Cerebellar nuclear complex (tissue), 1 donor: ENCODE data around the gene CALCOCO2.
"Not testable (repeated sequence)": the region's sequence is repeated elsewhere in the genome, so short reads cannot be mapped to it uniquely, and the experiment has no call there.

Experiments
- DNase-seq, 2 experiments: peaks; one replicate each; lab custom pipeline; 2025; lab: John Stamatoyannopoulos, UW

CALCOCO2 gene

DNA sequence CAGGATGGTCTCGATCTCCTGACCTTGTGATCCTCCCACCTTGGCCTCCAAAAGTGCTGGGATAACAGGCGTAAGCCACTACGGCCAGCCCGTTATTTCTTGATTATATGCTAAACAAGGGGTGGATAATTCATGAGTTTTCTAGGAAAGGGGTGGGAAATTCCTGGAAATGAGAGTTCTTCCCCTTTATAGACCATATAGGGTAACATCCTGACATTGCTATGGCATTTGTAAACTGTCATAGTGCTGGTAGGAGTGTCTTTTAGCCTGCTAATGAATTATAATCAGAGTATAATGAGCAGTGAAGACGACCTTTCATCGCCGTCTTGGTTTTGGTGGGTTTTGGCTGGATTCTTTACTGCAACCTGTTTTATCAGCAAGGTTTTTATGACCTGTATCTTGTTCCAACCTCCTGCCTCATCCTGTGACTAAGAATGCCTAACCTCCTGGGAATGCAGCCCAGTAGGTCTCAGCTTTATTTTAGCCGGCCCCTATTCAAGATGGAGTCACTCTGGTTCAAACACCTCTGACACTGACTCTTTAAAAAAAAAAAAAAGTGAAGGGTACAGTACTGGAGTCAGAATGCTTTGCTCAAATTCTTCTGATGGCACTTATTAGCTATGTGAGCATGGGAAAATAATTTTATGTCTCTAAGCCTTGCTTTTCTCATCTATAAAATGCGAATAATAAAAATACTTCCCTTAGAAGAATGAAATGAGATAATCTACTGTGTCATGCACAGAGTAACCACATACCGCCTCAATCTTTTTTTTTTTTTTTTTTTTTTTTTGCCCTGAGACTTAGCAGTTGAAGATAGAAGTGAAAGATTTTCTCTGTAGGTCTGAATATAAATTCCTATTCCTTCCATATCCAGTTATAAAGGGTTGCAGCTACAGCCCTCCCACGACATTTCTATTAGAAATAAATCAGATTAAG, 5.1 kb upstream of the CALCOCO2 start:
- no peak for DNase-seq

GRCh38 chr17:48831549-48831883, 681 bp downstream of the CALCOCO2 start:
- DNase-seq = no peak

DNA sequence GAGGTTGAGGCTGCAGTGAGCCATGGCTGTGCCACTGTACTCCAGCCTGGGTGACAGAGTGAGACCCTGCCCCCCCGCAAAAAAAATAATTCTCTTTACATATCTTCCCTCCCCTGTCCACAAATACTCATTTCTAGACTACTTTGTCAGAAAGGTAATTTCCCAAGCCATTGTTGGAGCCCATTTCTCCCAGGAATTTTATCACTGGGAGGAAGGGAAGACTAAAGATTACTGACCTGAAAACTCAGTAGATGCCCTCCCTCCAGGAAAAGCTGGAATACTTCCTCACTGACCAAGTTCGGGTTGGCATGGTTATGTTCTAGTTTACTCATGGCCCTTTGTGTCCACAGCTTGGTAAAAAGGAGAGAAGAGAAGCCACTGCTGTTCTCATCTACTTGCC, 4.1 kb downstream of the CALCOCO2 start:
- no peak for DNase-seq

- DNase-seq = no peak
These were observed 5.1 kb downstream of the CALCOCO2 start for GRCh38 chr17:48835971-48836370.

- not testable (repeated sequence) for DNase-seq
These were observed 6.6 kb downstream of the CALCOCO2 start for GRCh38 chr17:48837458-48837857.

DNA sequence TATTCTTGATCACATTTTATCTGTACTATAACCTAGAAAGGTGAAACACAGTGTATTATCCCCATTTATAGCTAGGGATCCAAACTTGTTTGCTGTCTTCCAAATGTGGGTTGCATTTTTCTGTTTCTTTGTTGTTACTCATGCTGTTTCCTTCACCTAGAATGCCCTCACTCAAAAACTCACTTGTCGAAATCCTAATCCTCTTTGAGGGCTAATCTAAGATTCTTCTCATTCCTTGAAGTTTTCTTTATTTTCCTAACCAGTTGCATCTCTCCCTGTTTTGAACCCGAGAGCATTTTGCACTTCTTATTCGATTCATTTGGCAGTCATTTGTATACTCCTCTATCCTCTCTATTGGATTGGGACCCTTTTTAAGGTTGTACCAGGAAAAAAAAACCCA, 9.6 kb downstream of the CALCOCO2 start:
- no peak for DNase-seq

GRCh38 chr17:48841395-48841831, 10.6 kb downstream of the CALCOCO2 start:
- no peak for DNase-seq

GRCh38 chr17:48842746-48843145, 11.9 kb downstream of the CALCOCO2 start:
- no peak for DNase-seq

GRCh38 chr17:48843187-48843900, 12.5 kb downstream of the CALCOCO2 start:
- DNase-seq = no peak

DNA sequence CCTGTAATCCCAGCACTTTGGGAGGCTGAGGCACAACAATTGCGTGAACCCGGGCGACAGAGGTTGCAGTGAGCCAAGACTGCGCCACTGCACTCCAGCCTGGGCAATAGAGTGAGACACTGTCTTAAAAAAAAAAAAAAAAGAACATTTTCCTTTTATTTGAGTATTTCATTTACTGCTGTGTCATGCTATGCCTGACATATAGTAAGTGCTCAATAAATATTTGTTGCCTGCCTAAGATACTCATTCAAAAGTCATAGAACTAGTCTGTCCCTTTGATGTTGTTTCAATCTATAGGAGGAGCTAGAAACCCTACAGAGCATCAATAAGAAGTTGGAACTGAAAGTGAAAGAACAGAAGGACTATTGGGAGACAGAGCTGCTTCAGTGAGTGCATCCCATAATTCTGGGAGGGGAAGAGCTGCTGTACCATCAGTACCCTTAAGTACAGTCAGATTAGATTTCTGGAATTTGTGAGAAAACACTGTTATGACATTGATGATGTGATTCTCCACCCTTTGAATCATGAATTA, 20.0 kb downstream of the CALCOCO2 start:
- no peak for DNase-seq

DNA sequence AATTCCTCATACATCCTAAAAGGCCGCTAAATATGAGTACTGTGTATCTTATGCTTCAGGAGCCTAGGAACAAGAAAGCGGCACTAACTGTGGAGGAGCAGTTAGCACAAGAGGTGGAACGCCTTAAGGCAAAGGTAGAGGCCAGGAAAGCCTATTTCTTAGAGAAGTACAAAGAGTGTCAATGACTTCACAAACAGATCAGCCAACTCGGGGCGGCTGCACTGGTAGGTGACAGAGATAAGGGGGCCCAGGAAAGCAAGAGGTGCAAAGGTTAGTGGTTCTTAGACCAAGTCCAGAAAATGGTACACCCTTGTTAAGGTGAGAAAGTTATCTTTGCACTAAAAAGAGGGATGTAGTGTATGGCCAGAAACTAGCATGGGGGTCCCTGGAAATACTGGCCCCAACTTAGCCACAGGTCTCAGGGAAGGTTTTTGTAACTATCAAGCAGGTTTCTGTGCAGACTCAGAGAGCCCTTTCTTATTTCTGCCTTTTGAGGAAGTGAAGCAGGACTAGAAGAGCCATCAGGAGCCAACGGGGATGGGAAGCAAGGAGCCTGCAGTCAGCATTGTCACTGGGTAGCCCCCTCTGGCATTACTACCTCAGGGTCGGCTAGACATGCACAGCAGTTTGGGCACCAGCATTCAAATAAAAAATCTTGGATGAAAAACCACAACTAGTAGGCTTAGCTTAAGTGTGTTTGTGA, 24.1 kb downstream of the CALCOCO2 start:
- no peak for DNase-seq

- DNase-seq = no peak
These were observed 25.4 kb downstream of the CALCOCO2 start for GRCh38 chr17:48856122-48856821.

- DNase-seq = no peak
These were observed 29.2 kb downstream of the CALCOCO2 start for GRCh38 chr17:48860034-48860433.

GRCh38 chr17:48860456-48860855, 29.6 kb downstream of the CALCOCO2 start:
- DNase-seq = no peak

GRCh38 chr17:48868916-48869500, 38.2 kb downstream of the CALCOCO2 start:
- DNase-seq = no peak

DNA sequence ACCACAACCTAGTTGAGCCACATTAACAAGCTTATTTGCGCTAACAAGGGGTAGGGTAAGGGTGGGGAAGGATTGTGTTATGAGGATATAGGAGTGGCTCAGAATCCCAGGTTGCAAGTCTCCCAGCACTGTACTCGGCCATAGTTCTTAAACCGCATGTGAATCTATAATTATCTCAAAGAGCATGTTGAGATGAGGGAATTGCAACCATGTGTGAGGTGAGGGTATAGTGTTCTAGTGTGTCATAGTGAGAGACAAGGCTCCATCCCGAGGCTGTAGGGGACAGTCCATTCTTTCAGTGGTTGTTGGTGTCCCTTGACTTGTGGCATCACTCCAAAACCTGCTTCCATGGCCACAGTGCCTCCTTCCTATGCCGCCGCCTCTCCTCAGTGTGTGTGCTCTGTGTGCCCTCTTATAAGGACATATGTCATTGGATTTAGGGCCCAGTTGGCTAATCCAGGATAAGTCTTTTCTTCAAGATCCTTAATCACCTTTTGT, 39.0 kb downstream of the CALCOCO2 start:
- no peak for DNase-seq

GRCh38 chr17:48871035-48871550, 40.3 kb downstream of the CALCOCO2 start:
- DNase-seq = no peak

GRCh38 chr17:48871551-48872351, 40.9 kb downstream of the CALCOCO2 start:
- no peak for DNase-seq

GRCh38 chr17:48872409-48872808, 41.6 kb downstream of the CALCOCO2 start:
- not testable (repeated sequence) for DNase-seq

- no peak for DNase-seq
These were observed 42.4 kb downstream of the CALCOCO2 start for GRCh38 chr17:48873209-48873608.
